GM06990 (cell line): ENCODE results near the gene MAGED1.

ENCODE experiments used
- DNase-seq: peaks from one replicate; pipeline ENCODE4 v3.0.0-alpha.2; 2011; ENCODE audit not compliant: insufficient read length; ENCODE audit errors: extremely low read depth
- H3K27me3 ChIP-seq: replicated peaks from 2 replicates; pipeline ENCODE4 v1.6.0; 2011; ENCODE audit warnings: low read length; ENCODE audit not compliant: control insufficient read depth, insufficient read depth
- H3K36me3 ChIP-seq: 2 replicates; pipeline ENCODE4 v1.5.1; 2011; ENCODE audit warnings: low read length; ENCODE audit not compliant: control insufficient read depth, insufficient read depth
- H3K4me3 ChIP-seq: replicated peaks from 2 replicates; pipeline ENCODE4 v1.5.1; 2011; ENCODE audit warnings: low read depth, mild to moderate bottlenecking, control low read depth, low read length
- TF ChIP-seq, protein P1 (sequence below): IDR thresholded peaks from 2 replicates; pipeline ENCODE4 v1.5.1; 2011; ENCODE audit warnings: low read length, control low read depth, mild to moderate bottlenecking, inconsistent platforms; ENCODE audit not compliant: insufficient read depth, poor library complexity, severe bottlenecking

Gene MAGED1

DNA sequence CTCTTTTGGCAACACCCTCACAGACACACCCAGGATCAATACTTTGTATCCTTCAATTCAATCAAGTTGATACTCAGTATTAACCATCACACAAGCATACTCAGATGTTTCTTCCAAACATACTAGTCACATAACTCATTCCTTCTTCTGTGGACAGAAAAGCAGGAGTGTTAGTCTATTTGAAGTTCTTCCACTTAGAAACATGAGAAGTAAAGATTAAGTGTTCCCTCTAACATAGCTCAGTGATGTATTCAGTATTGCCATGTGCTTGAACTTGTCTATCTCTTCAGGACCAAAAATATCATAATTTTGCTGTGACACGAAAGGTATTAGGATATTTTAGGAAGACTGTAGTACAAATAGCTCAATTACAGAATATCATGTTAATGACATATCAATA, 25.8 kb upstream of the MAGED1 start:
- TF ChIP-seq, protein P1, sequence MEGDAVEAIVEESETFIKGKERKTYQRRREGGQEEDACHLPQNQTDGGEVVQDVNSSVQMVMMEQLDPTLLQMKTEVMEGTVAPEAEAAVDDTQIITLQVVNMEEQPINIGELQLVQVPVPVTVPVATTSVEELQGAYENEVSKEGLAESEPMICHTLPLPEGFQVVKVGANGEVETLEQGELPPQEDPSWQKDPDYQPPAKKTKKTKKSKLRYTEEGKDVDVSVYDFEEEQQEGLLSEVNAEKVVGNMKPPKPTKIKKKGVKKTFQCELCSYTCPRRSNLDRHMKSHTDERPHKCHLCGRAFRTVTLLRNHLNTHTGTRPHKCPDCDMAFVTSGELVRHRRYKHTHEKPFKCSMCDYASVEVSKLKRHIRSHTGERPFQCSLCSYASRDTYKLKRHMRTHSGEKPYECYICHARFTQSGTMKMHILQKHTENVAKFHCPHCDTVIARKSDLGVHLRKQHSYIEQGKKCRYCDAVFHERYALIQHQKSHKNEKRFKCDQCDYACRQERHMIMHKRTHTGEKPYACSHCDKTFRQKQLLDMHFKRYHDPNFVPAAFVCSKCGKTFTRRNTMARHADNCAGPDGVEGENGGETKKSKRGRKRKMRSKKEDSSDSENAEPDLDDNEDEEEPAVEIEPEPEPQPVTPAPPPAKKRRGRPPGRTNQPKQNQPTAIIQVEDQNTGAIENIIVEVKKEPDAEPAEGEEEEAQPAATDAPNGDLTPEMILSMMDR, result no peak
- Histone ChIP-seq H3K36me3 (no peaks in the 10 kb centered on the region), H3K27me3 (no peaks in the 10 kb centered on the region), H3K4me3 (no peak overlapping the region)
- no peak for DNase-seq

DNA sequence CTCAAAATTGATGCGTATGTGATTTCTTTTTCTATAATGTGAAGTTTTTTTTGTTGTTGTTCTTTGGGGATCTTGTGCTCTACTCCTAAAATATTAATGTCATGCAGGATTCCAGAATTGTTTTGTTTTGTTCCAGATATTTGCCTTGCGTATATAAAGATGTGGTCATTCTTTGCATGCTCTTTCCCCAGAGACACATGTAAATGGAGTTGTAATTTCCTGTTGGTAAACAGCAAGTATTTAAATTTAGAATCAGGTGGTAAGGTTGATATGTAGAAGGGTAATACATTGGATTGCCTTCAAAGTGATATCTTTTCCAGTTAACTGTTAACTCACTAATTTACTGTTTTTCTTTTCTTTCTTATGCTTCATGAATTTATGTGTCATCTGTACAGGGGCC, 23.1 kb upstream of the MAGED1 start:
- H3K27me3 ChIP-seq, result no peaks in the 10 kb centered on the region
- no peak for DNase-seq
- TF ChIP-seq, protein P1, result no peak
- H3K4me3 ChIP-seq, result no peak overlapping the region
- no peaks in the 10 kb centered on the region for H3K36me3 ChIP-seq

DNA sequence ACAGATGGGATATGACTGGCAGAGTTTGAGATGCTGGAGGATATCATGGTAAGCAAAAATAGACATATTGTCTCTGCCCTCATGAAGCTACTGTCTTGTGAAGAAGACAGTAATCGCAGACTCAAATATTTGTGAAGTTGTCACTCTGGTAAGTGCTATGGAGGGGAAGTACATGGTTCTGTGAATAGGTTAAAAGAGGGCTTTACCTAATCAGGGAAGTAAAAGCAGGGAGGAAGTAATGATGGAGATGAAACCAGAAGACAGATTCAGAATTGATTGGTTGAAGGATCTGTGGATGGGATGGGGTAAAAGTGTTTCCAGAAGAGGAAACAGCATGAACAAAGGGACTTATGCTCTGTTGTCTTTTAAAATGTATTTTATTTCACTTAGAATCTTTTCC, 19.3 kb upstream of the MAGED1 start:
- no peaks in the 10 kb centered on the region for H3K27me3 ChIP-seq
- TF ChIP-seq, protein P1, result no peak
- no peak for DNase-seq
- H3K36me3 ChIP-seq, result no peaks in the 10 kb centered on the region
- H3K4me3 ChIP-seq, result no peak overlapping the region

DNA sequence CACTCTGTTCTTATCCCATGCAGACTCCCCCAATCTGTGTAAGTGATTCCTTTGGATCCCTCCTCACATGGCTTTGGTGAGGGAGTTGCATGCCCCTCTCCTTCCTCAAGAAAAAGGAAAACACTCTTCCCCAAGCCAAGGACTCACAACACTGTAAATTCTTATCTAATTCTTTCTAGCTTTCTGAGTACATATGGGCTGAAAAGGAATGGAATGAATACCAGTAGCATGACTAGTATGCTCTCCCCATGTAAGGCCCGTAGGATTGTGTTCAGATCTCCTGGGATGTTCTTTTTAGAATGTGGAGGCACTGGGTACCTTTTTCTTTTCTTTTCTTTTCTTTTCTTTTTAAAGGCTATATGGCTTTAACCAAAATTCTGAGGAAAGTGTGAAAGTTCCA, 17.0 kb upstream of the MAGED1 start:
- H3K4me3 ChIP-seq, result no peak overlapping the region
- no peaks in the 10 kb centered on the region for H3K27me3 ChIP-seq
- TF ChIP-seq, protein P1, result no peak
- no peaks in the 10 kb centered on the region for H3K36me3 ChIP-seq
- no peak for DNase-seq

DNA sequence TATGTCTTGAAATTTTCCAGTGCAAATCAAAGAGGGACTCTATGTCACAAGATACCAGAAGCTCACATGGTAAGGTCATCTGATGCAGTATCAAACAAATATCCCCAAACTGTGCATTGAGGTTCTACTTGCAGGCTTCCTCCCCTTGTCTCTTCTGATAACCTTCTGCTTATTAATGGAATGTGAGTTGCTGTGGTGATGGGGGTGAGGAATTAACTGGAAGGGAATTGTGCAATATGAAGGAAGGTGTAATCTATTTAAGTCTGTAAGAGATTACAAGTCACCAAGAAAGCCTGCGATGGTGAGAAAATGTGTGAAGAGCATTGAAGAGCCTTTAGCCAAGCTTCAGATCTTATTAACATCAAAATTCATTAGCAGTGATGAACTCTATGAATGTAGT, 15.4 kb upstream of the MAGED1 start:
- TF ChIP-seq, protein P1, result no peak
- Histone ChIP-seq H3K4me3 (no peak overlapping the region), H3K36me3 (no peaks in the 10 kb centered on the region), H3K27me3 (no peaks in the 10 kb centered on the region)
- no peak for DNase-seq

DNA sequence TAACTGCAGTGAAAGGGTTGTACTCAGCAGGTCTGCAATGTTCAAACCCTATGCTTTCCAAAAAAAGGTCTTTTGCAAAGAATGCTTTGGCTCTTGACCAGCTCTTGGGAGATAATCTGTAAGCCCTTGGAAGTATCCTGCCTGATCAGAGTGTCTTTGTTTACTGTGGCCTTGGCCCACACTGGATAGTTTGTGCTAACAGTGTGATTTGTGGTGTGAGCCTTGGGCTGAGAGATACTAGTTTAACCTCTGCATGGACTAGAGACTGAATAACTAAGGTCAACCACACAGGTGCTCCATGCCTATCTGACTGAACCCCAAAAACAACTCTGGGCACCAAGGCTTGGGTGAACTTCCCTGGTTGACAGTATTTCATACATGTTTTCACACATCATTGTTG, 3.6 kb upstream of the MAGED1 start:
- no peak for DNase-seq
- TF ChIP-seq, protein P1, result no peak
- H3K27me3 ChIP-seq, result no peaks in the 10 kb centered on the region
- no peak overlapping the region for H3K4me3 ChIP-seq
- H3K36me3 ChIP-seq, result no peaks in the 10 kb centered on the region
